Measurements from ENCODE around the gene SLC35G2.

Gene SLC35G2

DNA sequence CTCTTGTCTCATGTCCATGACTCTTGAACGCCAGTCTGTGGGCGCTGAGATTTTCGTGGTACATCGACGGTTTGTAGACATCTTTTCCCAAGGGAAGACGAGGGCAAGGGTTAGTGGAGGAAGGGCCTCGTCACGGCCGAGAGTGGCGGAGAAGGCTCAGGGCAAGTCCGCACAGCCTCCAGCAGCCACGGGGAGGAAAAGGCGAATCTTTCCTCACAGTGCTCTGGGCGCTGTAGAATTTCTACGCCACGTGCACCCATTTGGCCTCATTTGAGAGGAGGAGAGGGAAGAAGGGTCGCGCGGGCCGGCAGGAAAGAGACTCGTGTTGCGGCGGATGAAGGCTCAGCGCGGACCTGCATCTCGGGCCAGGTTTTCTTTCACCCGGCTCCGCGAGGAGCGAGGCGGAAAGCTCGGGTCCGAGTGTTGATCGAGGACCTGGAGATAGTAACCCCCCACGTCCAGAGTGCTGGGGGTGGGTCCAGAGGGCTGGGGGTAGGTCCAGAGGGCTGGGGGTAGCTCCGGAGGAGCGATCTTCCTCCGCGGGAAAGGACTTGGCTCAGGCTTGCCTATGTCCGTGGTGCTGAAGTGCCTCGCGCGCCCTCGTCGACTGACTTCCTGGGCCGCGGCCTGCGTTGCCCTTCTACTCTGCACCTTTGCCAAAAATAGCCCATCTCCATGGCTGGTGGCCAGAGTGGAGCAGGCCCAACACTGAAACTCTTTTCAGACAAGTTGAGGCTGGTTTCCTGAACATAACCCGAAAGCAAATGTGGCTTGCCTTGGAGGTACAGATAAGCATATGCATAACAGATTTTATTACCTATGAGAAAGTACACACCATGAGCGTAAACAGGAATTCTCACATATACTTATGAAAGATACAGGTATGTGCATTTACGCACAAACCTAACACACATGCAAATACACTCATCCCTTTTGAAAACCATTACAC lies 1.1 kb downstream of the SLC35G2 start:
- TF ChIP-seq, protein P1, sequence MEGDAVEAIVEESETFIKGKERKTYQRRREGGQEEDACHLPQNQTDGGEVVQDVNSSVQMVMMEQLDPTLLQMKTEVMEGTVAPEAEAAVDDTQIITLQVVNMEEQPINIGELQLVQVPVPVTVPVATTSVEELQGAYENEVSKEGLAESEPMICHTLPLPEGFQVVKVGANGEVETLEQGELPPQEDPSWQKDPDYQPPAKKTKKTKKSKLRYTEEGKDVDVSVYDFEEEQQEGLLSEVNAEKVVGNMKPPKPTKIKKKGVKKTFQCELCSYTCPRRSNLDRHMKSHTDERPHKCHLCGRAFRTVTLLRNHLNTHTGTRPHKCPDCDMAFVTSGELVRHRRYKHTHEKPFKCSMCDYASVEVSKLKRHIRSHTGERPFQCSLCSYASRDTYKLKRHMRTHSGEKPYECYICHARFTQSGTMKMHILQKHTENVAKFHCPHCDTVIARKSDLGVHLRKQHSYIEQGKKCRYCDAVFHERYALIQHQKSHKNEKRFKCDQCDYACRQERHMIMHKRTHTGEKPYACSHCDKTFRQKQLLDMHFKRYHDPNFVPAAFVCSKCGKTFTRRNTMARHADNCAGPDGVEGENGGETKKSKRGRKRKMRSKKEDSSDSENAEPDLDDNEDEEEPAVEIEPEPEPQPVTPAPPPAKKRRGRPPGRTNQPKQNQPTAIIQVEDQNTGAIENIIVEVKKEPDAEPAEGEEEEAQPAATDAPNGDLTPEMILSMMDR (IDR thresholded peaks at IDR 0.05; ENCODE audit: low read length, missing control alignments), result no peak
- peak overlapping the region; percentile 74 for H3K4me3 ChIP-seq (replicated peaks; ENCODE audit: low read depth, low read length)
- peak; percentile 68 for DNase-seq (ENCODE audit: low read depth)

- no peak for DNase-seq (ENCODE audit: low read depth)
- TF ChIP-seq, protein P1 (IDR thresholded peaks at IDR 0.05; ENCODE audit: low read length, missing control alignments), result no peak
- H3K4me3 ChIP-seq (replicated peaks; ENCODE audit: low read depth, low read length), result no peak overlapping the region
Measured at GRCh38 chr3:136831461-136831860, 12.5 kb downstream of the SLC35G2 start.

DNA sequence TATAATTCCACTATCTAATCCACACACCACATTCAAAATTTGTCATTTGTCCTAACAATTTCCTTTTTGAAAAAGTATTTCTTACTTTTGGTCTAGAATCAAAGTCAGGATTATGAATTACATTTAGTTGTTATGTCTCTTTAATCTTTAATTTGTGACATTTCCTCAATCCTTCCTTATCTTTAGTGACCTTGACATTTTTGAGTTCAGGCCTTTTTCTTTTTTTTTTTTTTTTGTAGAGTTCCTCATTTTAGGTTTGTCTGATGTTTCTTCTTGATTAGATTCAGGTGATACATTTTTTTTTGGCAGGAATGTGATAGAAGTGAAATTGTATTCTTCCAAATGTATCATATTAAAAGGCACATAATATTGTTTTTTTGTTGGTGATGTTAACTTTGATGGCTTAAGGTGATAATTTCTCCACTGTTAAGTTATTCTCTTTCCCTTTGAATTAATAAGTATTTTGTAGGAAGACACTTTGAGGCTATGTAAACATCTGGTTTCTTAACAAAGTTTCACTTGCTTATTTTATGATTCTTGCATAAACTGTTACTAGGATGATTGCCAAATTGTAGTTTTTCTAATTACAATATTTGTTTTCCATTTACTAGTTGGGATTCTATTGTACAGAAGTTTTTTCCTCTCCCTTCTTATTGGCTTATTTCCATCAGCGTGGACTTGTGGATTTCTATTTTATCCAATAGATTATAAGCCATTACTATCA lies 16.3 kb downstream of the SLC35G2 start:
- TF ChIP-seq, protein P1 (IDR thresholded peaks at IDR 0.05; ENCODE audit: low read length, missing control alignments), result no peak
- no peak overlapping the region for H3K4me3 ChIP-seq (replicated peaks; ENCODE audit: low read depth, low read length)
- DNase-seq (ENCODE audit: low read depth), result no peak

GRCh38 chr3:136835813-136836510 lies 17.0 kb downstream of the SLC35G2 start:
- no peak overlapping the region for H3K4me3 ChIP-seq (replicated peaks; ENCODE audit: low read depth, low read length)
- TF ChIP-seq, protein P1 (IDR thresholded peaks at IDR 0.05; ENCODE audit: low read length, missing control alignments), result no peak
- DNase-seq (ENCODE audit: low read depth), result no peak

- no peak for DNase-seq (ENCODE audit: low read depth)
- H3K4me3 ChIP-seq (replicated peaks; ENCODE audit: low read depth, low read length), result no peak overlapping the region
- TF ChIP-seq, protein P1 (IDR thresholded peaks at IDR 0.05; ENCODE audit: low read length, missing control alignments), result no peak
Measured at GRCh38 chr3:136836511-136837156, 17.7 kb downstream of the SLC35G2 start.

Data from fibroblast of pulmonary artery (primary cell).